Left renal cortex interstitium (tissue), 4 donors: Measurements from ENCODE around the gene SERINC4. TPM values are rescaled to one million over a fixed set of nuclear protein-coding genes. Genes with fewer than 3 reads are reported as not detected.

Experiments
- DNase-seq, 4 donors: peaks; one replicate each; pipeline ENCODE4 v3.0.0-alpha.2; 2013; ENCODE audit warnings: low read depth in 4 of 4, low spot score in 2 of 4, missing footprints in 1 of 4
- polyA plus RNA-seq, 4 donors: library from polyadenylated mRNA; unstranded; fragments of 120-200 nt; gene quantifications; one replicate each; pipeline ENCODE4 v1.2.1, GENCODE V29; 2013; ENCODE audit not compliant: insufficient read length in 4 of 4

Gene SERINC4
- polyA plus RNA-seq, 4 donors, result 0.66 TPM; not detected in 3

DNA sequence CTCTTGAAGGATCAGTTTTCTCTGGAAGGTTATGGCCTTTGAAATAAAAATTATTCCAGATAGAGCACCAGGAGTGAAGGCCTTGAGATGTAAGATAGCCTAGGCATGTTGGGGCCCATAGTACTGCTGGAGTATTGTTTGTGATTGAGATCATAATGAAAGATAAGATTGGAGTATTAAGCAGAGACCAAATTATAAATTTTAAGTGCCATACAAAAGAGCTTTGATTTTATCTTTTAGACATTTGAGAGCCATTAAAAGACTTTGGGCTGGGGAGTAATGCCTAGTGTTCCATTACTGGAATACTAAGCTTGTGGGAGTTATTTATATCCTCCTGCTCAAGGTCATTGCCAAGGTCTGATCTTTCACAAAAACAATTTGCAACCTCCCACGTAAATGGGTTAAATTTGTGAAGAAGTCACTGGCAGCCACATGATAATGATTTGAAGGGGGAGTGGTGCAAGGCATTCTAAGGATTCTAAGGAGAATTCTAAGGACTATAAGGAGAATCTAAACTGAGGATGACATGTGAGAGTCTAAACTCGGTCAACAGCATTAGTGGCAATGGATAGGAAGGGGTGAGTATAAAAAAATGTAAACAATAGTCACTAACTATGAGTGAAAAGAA is 36.1 kb downstream of the SERINC4 start:
- no peak for DNase-seq

DNA sequence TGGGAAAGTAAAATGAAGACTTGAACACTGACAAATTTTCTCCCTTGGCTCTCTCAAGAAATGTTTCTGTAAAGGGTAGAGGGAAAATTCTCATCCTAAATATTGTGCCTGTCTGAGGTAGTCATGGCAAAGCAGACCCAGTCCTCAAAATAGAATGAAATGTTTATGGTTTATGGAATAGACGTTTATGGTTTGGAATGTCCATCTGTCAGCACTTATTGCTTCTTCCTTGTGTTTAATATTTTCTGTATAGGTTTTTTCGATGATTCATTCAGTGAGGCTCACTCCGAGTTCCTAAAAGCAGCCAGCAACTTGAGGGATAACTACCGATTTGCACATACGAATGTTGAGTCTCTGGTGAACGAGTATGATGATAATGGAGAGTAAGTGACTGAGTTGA is 37.2 kb downstream of the SERINC4 start:
- DNase-seq, result no peak

DNA sequence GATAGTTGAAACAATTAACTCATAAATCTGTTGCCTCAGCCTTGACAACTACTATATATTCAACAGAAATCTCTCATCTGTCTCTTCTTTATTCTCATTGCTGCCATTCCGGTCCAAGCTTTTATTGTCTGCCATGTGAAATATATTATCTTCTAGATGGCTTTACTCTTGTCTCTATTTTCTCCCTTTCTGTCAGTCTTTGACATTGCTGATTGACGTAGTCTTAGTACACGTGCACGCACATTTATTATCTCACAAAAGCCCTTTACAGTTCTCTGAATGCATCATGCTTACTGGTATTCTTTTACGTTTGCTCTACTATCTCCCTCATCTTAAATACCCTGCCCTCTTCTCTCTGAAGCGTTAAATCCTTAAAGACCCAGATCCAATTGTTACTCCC is 48.1 kb downstream of the SERINC4 start:
- no peak for DNase-seq

GRCh38 chr15:43749690-43750345 is 50.2 kb downstream of the SERINC4 start:
- DNase-seq, result no peak

GRCh38 chr15:43748376-43748775 is 51.6 kb downstream of the SERINC4 start:
- no peak for DNase-seq

DNA sequence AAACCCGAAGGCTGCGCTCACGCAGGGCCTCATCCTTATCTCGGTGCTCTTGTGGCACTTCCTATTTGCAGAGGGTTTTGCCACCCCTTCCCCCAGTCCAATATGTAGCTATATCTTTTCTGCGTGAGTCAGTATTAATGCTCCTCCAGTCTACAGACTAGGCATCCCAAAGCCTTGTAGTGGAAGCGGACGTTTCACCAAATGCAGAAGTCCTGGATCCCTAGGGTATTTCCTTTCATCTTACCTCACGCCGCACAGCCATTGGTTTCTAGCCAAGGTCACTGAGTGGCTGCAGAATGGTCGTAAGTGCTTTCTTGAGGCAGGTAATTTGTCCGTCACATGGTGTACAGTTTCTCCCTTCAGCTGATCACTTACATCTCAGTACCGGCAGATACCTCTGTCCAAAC is 53.1 kb downstream of the SERINC4 start:
- peak in 2 of 4 donors; percentile 38 to 48 for DNase-seq

DNA sequence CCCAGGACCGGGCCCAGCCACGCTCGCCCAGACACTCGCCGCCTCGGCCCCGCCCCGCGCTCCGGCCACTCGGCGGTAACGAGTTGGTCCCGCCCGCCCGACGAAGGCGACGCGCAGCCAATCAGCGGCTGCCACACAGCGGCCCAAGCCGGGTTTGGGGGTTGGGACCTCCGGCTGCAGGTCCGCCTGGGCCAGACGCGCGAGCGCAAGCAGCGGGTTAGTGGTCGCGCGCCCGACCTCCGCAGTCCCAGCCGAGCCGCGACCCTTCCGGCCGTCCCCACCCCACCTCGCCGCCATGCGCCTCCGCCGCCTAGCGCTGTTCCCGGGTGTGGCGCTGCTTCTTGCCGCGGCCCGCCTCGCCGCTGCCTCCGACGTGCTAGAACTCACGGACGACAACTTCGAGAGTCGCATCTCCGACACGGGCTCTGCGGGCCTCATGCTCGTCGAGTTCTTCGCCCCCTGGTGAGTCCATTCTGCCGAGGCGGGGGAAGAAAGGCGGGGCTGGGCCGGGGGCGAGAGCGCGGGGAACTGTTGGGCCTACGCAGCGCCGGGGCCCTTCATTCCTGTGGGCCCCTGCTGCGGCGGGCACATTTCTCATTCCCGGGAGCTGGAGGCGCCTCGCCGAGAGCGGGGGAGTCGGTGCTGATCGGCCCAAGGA is 53.6 kb downstream of the SERINC4 start, which contains the start of gene PDIA3:
PDIA3 (plus strand) TSS at position 194 of the 658 bp plus-strand sequence; CDS start at position 296, 102 bp downstream.
- DNase-seq, result peak; percentile 72 to 86 (median 80)

Other genes with a start within 250 kb of the SERINC4 start
- 10 to 100 TPM; 12.8 to 40.0 (median 28.8) TPM for gene PPIP5K1, start 210.0 kb downstream of the SERINC4 start, polyA plus RNA-seq
- gene CKMT1B, start 206.2 kb downstream of the SERINC4 start, polyA plus RNA-seq, result 1 to 10 TPM; 1.5 to 3.5 (median 2.6) TPM
- gene STRC, start 181.4 kb downstream of the SERINC4 start, polyA plus RNA-seq, result 1 to 10 TPM in 2 of 4 donors, under 1 TPM in 2; 0.21 to 3.3 (median 0.98) TPM
- gene CATSPER2, start 151.4 kb downstream of the SERINC4 start, polyA plus RNA-seq, result 10 to 100 TPM in 1 of 4 donors, 1 to 10 TPM in 3; 1.6 to 14.4 (median 7.3) TPM
- 1 to 10 TPM; 1.4 to 4.0 (median 3.1) TPM for gene CKMT1A, start 106.4 kb downstream of the SERINC4 start, polyA plus RNA-seq
- 100 to 1,000 TPM; 502 to 600 (median 552) TPM for gene PDIA3, start 53.8 kb downstream of the SERINC4 start, polyA plus RNA-seq
- gene ELL3, start 23.3 kb downstream of the SERINC4 start, polyA plus RNA-seq, result 1 to 10 TPM; 3.2 to 5.1 (median 3.8) TPM
- gene SERF2, start 7.9 kb downstream of the SERINC4 start, polyA plus RNA-seq, result 100 to 1,000 TPM; 585 to 822 (median 645) TPM
- gene HYPK, start 379 bp upstream of the SERINC4 start, polyA plus RNA-seq, result 10 to 100 TPM in 3 of 4 donors, 1 to 10 TPM in 1; 9.9 to 20.9 (median 13.9) TPM
- gene MFAP1, start 24.5 kb upstream of the SERINC4 start, polyA plus RNA-seq, result 10 to 100 TPM; 57.3 to 75.7 (median 62.3) TPM
- gene WDR76, start 26.8 kb upstream of the SERINC4 start, polyA plus RNA-seq, result 10 to 100 TPM; 13.7 to 15.7 (median 14.7) TPM